Hematopoietic multipotent progenitor cell treated with erythropoietin and hydrocortisone succinate and interleukin-3 and kit ligand, for 4 days (in vitro differentiated cells): ENCODE results near the gene HPN.
A peak's percentile ranks its signal among the peaks of the same experiment; 100 is the strongest.
"Not testable (repeated sequence)": the region's sequence is repeated elsewhere in the genome, so short reads cannot be mapped to it uniquely, and the experiment has no call there.

ENCODE experiments used
- DNase-seq: peaks from one replicate; pipeline ENCODE4 v3.0.0-alpha.2; 2015

Gene HPN

DNA sequence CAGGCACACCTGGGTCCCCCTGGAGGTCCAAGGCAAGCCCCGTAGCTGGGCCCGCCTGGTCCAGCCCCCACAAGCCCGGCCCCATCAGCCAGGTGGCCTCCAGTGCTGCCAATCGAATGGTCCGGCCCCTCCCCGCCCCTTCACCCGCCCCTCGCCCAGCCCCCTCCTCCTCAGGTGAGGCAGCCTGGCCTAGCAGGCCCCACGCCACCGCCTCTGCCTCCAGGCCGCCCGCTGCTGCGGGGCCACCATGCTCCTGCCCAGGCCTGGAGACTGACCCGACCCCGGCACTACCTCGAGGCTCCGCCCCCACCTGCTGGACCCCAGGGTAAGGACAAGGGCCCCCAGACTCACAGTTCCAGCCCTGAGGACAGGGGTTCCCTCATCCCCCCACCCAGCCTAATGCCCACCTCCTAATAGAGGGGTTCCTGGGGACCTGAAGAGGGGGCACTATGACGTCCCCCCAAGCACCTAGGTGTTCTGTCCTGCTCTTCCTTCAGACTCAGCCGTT, at the start of gene HPN:
HPN (plus strand) TSS at position 174 of the 508 bp plus-strand sequence. CDS start 786 bp downstream, outside the sequence.
- no peak for DNase-seq

DNA sequence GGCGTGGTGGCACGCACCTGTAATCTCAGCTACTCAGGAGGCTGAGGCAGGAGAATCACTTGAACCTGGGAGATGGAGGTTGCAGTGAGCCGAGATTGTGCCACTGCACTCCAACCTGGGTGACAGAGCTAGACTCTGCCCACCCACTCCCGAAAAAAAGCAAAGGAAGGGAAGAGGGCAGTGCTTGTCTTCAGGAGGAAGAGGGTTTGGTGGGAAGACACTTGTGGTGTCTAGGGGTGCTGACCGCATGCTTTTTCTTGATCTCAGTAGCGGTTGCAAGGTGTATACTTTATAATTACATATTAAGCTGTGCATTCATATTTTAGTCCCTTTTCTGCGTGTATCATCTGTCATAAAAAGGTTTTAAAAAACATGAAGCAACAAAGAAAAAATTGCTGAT, 48.9 kb upstream of the HPN start:
- not testable (repeated sequence) for DNase-seq

DNA sequence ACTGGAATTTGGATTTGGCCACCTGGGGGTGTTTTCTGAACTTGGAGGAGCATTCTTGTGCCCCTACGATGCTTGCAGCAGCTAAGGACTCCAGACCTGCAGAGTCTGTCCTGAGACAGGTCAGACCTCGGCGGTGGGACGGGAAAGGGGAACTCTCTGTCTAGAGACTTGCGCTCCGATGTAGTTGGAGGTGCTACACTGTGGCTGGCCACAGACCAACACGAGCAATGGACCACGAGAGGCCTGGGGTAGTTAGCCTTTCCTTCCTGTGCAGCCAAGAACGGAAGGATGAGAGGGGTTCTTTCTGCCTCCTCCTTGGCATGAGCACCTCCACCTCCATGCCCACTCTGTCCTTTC, 47.3 kb upstream of the HPN start:
- no peak for DNase-seq

DNA sequence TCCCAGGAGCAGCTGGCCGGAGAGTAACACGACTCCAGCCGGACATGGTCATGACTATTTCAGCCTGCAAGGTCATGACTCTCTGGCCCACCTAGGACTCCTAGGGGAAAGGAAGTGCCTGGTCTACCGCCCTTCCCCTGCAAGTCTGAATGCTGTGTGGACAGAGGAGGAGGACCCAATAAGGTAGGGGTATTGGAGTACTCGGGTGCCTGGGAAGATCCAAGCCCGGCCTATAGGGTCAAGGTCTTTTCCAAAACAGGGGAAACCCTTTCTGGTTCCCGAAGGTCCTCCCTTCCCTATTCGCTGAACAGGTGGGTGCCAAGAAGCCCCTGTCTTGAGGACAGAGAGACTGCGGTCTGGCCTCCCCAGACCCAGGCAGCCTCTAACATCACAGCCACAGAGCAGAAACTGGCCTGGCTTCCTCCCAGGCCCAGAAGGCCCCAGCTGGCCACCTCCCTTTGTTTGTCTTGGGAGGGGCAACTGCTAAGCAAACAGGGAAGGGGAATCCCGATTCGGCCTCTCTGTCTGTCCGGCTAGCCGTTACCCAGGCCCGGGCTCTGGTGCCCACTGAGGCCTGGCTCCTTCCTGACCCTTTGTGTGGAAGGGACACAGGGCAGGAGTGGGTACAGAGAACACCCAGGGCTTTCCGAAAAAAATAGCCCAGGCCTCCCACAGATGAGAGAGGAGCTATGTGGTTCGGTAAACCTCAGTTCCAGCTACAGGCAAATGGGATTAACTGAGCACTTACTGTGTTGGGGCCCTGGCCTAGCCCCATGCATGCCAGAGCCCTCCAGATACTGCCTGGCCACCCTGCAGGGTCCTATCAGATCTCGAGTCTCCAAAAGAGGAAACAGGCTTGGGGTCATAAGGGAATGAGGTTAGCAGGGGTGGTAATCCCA, 46.6 kb upstream of the HPN start:
- peak; percentile 40 for DNase-seq

DNA sequence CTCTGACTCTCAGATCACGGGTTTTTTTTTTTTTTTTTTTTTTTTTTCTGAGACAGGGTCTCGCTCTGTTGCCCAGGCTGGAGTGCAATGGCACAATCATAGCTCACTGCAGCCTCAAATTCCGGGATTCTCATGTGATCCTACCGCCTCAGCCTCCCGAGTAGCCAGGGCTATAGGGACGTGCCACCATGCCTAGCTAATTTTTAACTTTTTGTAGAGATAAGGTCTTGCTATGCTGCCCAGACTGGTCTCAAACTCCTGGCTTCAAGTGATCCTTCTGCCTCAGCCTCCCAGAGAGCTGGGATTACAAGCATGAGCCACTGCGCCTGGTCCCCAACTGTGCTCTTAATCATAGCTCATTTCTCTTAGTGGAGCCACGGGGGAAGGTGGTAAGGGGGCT, 46.0 kb upstream of the HPN start:
- DNase-seq: no peak

DNA sequence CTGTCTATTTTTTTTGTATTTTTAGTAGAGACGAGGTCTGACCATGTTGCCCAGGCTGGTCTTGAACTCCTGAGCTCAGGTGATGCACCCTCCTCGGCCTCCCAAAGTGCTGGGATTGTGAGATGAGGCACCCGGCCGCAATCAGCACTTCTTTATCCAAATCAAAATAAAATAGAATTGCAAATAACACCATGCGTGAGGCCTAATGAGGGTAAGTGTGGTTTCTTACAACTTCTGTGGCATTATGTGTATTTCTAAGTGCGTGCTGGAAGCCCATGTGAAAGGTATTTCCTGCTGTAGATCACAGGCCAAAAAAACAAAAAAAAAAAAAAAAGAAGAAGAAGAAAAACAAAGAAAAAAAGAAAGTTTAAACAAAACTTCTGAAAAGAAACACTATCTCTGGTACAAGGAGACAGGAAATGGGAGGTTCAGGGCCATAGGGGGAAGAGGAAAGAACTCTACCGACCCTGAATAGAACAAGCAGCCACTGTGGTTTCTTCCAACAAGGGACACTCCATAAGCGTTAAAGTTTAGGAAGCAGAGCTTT, 44.4 kb upstream of the HPN start:
- DNase-seq: peak; percentile 61

DNA sequence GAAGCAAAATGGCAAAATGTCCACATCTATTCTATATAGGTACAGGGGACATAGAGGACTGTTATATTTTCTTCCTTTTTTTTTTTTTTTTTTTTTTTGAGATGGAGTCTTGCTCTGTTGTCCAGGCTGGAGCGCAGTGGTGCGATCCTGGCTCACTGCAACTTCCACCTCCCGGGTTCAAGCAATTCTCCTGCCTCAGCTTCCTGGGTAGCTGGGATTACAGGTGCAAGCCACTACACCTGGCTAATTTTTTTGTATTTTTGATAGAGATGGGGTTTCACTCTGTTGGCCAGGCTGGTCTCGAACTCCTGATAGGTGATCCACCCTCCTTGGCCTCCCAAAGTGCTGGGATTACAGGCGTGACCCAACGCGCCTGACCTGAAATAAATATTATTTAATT, 43.3 kb upstream of the HPN start:
- not testable (repeated sequence) for DNase-seq

DNA sequence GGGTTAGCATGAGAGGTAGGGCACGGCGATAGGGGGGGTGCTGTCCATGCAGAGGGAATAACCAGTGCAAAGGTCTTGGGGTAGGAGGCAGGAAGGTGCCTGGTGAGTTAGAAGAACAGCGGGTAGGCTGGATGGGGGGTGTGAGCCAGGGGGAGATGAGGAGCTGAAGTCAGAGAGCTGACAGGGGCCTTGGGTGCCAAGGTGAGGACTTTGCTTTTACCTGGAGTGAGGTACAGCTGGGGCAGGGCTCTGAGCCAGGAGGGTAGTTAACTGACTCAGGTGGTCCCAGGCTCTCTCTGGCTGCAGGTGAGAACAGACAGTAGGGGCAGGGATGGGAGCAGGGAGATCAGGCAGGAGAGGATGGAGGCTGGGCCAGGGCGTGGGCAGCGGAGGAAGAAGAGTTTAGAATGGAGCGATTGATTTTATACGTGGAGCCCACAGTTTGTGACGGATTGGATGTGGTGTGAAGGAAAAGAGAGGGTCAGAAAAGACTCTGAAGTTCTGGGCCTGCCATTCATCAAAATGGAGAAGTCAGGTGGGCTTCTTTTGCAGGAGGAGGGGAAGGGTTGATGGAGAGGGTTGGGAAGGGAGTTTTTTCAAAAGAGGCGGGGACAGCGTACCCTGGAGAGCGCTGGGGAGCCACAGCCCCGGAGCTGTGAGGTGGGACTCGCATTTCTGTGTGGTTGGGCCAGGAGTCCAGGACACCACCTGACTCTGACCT, 42.6 kb upstream of the HPN start:
- no peak for DNase-seq

DNA sequence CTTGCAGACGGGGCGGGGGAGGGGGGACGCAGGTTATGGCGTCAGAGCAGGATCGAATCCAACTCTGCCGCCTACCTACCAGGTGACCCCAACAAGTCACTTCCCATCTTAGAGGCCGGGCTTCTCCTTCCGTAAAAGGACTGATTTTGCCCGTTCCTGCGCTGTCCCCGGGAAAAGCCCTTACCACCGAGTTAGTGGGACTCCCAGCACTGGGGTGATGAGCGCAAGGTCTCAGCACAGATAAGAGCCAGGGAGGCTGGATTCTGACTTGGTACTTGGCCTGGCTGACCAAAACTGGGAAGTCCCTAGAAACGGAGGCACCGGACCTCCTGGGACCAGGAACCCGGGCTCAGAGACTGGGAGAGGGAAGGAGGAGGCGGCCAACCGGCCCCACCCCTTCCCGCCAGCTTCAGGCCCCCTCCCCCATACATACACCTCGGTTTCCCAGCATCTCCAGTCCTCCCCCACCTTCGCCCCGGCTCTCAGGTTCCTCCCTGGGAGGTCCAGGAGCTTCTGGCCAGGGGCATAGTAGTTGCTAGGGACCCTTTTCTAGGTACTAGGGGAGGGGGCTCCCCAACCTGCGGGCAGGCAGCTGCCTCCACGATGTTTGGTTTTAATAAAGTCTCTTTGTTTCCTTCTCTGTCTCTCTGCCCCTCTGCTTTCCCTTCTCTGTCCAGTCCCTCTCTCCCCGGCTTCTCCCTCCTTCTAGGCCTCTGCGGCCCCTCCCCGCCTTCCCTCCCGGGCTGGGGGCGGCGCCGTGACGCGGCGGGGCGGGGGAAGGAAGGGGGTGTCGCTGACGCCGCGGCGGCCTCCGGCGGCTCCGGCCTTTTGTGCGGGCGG, 41.8 kb upstream of the HPN start, which contains the start of gene GRAMD1A:
GRAMD1A (plus strand) TSS at position 826 of the 840 bp plus-strand sequence. CDS start 156 bp downstream, outside the sequence.
- DNase-seq: peak; percentile 92

DNA sequence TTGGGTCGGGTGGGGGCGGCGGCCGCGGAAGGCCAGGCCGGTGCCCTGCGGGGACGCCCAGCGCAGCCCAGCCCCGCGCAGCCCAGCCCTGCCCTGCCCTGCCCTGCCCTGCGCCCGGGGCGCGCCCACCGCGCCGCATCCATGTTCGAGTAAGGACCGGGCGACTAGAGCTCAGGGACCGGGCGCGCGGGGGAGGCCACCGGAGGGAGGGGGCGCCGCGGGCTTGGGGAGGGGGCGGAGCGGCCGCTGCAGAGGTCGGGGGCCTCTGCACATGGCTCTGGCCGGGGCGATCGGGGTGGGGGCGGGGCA, 41.2 kb upstream of the HPN start:
- no peak for DNase-seq

DNA sequence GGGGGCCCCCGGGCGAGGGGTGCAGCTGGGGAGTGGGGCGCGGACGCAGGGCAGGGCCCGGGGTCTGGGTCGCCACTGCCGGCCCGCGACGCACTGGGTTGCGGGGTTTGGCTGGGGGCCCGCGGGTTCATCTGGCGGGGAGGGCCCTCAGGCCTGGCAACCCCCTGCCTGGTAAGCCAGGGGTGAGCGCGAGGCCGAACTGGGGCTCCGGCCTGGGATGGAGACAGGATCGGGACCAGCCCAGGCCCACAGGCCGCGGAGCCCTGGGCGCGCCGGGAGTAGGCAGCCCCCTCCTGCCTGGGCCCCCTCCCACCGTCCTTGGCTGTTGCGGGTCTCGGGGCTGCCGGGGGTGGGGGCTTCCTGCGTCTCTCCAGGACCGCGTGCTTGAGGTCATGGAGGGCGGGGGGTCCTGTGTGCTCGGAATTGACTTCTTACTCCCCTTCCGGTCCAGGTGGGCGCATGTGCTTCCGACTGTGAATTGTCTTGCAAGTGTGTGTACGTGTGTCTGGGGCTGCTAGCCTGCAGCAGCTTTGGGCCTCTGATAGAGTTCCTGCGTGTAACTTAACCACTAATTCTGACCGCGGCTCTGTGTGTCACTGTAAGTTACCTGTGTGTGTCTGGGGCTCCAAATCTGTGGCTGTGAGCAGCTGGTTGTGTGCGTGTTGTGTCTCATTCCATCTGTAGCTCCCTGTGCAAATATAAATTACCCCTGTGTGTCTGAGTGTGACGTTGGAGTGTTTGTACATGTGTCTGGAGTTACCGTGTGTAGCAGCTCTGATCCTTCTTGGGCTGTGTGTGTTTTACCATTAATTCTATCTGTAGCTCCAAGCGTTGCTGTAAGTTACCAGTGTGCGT, 40.6 kb upstream of the HPN start:
- peak; percentile 83 for DNase-seq

DNA sequence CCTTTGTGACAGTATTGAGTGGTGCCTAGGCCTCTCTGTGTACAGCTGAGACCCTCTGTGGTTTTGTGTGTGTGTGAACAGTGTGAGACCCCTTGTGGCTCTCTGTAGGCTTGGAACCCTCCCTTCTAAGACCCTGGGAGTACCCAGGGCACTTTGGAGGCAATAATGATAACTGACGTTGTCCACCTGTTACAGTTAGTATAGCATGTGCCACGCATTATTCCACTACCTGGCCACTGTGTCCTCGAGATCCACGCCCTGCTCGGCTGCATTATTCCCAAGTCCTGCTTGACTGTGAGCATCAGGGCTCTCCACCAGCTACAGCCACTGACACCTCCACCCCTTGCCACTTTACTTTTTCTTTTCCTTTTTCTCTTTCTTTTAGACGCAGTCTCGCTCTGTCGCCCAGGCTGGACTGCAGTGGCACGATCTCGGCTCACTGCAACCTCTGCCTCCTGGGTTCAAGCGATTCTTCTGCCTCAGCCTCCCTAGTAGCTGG, 39.4 kb upstream of the HPN start:
- no peak for DNase-seq

DNA sequence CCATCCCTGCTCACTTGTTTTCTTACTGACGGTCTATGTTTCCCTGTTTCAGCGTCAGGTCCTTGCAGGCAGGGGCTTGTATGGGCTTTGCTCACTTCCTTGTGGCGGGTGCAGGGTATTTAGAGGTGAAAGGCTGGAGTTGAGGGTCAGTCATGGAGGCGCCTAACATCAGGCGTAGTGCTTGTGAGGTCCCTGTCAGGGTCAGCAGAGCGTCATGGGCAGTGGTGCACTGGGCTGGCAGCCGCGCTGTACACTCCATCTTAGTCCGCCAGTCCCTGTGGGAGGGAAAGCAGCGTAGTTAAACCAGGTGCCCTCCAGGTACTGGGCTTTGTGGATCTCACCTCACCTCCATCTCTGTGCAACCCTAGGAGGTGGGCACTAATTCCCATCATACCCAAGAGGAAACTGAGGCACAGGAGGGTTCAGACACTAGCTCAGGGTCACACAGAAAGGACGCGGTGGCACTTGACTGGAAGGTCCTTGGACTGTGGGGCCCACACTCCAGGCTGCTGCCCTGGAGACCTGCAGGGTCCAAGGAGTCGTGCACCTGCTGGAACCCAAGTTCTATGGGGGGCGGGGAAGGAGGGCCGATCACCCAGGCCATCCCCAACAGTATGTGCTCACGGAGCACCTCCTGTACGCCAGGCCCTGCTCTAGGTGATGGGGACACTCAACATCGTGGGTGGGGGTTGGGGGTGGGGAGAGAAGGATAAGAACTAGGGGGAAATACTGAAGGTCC, 36.8 kb upstream of the HPN start:
- DNase-seq: no peak

DNA sequence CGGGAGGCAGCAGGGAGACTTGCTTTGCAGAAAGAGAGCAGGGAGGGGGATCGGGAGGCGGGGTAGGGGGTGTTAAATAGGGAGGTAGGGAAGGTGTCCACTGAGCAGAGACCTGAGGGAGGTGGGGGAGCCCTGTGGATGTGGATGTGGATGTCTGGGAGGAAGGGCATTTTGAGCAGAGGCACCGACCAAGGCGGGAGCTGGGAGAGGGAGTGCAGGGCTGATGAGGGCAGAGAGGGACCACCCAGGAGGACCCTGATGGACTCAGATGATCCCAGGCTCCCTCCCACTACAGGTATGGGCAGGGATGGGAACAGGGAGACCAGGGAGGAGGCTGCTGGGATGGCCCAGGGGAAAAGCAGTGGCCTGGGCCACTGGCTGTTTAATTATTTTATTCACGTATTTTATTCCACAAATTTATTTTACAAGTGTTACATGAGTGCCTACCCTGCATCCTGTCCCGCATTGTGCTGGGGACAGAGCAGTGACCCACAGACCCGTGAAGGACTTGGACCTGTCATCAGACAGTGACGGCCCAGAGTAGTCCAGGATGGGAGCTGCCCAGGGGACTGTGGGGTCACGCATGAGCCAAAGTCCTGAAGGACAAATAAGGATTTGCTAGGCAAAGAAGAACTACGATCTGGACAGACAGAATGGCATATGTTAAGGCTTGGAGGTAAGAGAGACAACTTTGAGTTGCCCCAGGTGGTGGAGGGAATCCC, 36.1 kb upstream of the HPN start:
- DNase-seq: no peak

DNA sequence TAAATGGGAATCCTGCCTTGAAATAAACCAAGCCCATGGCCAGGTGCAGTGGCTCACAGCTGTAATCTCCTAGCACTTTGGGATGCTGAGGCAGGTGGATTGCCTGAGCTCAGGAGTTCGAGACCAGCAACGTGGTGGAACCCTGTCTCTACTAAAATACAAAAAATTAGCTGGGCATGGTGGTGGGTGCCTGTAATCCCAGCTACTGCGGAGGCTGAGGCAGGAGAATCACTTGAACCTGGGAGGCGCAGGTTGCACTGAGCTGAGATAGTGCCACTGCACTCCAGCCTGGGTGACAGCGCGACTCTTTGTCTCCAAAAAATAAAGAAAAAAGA, 35.5 kb upstream of the HPN start:
- DNase-seq: not testable (repeated sequence)

DNA sequence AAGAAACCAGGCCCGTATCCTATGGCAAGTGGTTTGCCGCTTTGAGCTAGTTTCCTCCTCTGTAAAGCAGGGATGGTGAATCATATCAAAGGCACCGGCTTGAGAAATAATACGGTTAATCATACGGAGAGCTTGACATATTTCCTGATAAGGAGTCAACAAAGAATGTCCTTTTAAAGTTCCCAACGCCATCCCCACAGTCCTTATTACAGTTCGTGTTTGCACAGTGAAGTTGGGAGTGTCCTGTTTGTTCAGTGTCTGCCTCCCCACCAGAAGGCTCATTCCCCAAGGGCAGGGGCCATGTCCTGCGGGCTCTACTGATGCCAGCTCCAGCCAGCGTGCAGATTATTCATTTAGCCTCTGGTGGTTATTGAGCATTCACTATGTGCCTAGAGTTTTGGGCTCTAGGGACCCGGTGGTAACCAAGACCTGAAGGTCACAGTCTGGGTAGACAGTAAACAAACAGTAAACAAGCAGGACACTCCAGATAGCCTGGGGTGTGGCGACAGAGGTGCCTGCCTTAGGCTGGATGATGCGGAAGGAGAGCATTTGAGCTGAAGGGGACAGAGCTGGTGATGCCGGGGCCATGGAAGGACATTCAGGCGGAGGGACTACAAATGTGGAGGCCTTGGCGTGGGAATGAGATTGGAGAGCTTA, 35.1 kb upstream of the HPN start:
- no peak for DNase-seq

DNA sequence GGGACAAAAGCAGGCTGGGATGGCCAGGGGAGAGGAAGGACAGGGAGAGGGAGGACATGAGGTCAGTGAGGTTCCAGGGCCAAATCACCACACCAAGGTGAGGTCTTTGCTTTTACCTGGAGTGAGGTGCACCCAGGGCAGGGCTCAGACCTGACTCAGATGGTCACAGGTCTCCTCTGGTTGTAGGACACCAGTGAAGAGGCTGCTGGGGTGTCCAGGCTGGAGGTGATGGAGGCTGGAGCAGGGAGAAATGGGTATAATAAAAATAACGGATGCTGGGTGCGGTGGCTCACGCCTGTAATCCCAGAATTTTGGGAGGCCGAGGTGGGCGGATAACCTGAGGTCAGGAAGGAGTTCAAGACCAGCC, 34.5 kb upstream of the HPN start:
- no peak for DNase-seq

DNA sequence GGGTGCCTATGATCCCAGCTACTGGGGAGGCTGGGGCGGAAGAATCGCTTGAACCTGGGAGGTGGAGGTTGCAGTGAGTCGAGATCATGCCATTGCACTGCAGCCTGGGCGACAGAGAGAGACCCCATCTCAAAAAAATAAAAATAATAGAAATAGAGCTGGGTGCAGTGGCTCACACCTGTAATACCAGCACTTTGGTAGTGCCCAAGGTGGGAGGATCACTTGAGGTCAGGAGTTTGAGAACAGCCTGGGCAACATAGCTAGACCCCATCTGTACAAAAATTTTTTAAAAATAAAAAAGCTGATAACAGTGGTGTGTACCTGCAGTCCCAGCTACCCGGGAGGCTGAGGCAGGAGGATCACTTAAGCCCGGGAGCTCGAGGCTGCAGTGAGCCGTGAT, 34.1 kb upstream of the HPN start:
- not testable (repeated sequence) for DNase-seq

DNA sequence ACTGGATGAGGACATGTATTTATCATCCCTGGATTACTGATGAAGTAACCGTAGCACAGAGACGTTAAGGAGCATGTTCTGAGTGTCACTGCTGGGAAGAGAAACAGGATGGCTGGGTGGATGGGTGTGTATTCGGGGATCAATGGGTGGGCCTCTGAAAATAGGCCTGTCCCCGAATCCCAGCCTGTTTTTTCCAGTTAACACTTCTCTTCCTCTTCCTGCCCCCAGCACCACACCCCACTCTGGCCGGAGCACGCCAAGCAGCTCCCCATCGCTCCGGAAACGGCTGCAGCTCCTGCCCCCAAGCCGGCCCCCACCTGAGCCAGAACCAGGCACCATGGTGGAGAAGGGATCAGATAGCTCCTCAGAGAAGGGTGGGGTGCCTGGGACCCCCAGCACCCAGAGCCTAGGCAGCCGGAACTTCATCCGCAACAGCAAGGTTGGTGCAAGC, 32.6 kb upstream of the HPN start:
- DNase-seq: no peak
